Islet precursor cell (in vitro differentiated cells): ENCODE results near the gene BMP7.
"Not testable (repeated sequence)": the region's sequence is repeated elsewhere in the genome, so short reads cannot be mapped to it uniquely, and the experiment has no call there.

Experiments used
- DNase-seq: peaks from one replicate; pipeline ENCODE4 v3.0.0-alpha.2; 2018

Gene BMP7

DNA sequence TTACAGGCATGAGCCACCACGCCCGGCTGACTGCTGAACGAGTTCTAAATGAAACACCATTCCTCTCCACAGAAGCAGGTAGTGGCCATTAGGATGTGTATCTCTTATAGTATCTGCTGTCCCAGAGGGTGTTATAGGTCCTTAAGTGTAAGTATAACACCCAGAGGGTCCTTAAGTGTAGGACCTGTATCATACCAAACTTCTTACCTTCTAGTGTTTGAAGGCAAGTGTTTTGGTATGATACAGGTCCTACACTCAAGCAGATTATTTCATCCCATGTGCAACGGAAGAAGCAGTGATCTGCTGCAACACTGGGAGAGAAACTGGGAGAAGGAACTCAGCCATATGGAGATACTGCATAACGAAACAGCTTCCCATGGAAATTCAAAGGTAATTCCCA is 17.4 kb downstream of the BMP7 start:
- DNase-seq = no peak

DNA sequence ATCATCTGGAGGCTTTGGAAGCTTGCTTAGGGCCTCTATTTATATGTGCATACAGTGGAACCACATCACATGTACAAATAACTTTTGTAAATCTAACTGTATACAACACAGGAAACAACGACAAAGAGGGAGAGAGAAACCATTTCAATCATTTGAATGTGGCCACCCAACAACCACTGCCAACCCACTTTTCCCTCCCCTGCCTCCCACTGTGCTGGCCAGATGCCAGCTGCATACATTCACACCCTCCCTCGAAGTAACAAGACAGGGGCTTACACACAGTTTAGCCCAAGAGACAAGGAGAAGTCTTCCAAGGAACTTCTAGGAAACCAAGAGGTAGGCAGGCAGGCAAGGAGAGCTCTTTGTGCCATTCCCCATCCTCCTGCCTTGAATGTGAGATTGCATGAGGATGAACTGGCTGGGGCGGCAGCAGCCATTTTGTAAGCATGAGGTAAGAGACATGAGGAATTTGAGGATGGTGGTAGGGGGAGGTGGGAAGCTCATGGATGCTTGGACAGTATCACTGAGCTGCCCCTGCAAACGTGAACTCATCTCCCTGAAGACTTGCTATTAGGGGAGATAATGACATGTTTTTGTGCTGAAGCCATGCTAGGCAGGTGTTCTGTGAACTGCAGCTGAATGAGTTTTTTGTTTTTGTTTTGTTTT is 18.2 kb downstream of the BMP7 start:
- DNase-seq = no peak

DNA sequence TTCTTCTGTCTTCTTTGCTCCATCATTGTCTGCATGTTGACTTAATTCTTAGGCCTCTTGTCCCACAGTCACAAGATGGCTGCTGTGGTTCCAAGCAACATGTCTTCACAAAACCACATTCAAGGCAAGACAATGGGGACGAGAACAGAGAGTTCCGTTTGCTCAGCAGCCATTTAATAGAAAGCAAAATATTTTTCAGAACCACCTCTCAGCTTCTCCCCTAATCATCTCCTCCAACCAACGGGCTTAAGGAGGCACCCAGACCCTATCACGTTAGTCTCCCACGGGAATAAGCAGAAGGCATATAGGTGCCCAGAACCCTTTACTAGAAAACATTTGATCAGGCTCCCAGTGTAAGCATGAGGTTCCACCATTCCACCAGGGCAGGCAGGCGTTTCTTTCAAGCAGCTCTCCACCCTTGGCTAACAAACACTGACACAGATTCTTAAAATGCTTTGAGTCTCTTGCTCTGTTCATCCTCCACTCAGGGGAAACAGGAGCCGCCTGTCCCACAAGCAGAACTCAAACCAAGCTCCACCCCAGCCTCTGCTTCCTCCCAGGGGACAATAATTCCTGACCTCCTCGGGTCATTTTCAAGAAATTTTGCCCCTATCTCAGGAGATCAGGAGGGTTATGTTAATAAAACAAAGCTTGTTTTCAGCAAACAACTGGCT is 19.0 kb downstream of the BMP7 start:
- no peak for DNase-seq

DNA sequence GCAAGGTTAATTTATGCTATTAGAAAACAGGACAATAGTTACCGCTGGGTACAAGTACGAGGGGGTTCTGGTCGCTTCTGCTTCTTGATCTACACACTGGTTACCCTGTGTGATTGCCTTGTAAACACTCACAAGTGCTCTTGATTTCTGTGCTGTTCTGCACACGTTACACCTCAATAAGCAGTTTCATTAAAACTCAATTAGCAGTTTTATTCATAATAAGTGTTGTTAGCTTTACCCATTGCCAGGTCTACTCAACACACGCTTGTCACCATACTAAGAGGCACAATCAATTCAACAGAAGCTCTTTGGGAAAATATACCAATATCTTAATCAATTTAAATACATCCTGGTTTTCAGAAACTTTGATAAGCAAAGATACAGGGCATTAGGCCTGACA is 20.4 kb downstream of the BMP7 start:
- DNase-seq = no peak

DNA sequence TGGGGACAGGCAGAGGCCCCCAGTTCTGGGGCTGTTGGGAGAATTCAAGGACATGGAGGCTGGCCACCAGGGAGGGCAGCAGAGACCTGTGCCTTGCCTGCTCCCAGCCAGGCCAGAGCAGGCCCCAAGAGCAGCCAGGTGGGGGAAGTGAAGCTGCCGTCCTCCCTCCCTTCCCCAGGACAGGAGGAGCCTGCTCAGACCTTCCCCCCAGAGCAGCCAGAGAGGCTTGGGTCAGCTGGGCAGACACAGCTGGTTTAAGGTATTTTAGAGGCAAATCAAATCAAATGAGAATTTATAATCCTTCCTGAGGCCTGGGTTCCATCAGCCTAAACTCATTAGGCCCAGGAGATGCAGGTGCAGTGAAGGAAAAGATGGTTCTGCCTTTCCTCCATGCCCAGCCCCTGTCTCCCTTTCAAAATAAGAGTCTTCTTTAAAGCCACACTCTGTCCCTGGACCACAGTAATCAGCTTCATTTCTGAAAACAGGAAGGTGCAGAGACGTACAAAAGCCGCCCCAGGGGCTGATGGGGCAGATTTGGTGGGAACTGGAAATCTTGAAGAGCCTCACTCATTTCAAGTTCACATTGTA is 21.7 kb downstream of the BMP7 start:
- peak; percentile 68 for DNase-seq

DNA sequence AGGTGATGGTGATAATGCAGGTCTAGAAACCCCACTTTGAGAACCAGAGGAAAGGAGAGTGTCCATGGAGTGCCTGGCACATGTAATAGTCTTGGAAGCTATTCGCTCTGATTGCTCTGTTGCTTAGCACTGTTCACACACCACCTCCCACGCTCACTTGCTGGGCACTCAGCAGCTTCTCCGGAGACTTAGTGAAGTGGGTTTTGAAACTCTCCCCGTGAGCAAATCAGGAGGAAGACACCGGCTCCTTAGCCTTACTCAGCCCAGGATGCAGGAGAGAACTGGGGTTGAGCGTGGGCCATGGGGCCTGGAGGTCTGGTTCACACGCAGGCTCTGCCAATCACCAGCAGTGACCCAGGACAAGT is 22.2 kb downstream of the BMP7 start:
- DNase-seq = no peak

DNA sequence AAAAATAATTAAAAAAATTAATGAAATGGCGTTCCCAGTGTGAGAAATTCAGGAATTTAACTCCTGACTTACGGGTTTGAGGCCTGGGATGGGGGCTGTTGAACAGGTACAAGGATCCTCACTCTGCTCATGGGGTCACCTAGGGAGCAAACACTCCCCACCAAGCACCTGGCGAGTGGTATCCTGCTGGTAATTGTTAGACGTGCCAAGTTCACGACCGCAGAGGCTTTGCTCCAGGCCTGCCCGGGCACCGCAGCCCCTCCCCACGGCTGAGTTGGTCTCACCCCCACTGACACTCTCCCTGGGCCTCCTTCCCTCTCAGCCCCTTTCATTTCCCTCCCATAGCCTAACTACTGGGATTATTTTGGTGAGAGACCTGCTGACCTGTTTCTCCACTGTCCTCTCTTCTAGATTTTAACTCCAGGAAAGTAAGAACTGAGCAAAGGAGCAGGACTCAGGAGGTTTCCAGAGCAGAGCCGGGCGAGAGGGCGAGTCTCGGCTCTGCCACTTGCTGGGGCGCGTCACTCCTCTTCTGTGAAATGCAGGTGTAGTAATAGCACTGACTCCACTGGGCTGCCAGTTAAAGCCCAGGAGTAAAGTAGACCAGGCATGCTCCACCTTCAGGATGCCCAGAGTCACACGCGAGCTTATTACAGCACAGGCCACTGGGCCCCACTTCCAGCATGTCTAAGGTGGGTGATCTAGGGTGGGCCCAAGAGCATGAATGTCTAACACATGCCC is 22.8 kb downstream of the BMP7 start:
- DNase-seq = no peak

DNA sequence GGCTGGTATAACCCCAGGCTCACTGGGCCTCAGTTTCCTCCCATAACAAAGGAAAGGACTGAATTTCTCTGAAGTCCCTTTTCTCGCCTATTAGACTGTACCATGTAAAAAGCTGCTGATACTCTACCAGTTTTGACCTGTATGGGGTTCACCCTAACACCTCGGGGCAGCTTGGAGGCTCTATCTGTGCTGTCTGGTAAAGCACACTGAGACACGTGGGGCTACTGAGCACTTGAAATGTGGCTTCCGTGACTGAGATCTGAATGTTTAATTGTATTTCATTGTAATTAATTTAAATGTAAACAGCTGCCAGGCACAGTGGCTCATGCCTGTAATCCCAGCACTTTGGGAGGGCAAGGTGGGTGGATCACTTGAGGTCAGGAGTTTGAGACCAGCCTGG is 24.0 kb downstream of the BMP7 start:
- no peak for DNase-seq

DNA sequence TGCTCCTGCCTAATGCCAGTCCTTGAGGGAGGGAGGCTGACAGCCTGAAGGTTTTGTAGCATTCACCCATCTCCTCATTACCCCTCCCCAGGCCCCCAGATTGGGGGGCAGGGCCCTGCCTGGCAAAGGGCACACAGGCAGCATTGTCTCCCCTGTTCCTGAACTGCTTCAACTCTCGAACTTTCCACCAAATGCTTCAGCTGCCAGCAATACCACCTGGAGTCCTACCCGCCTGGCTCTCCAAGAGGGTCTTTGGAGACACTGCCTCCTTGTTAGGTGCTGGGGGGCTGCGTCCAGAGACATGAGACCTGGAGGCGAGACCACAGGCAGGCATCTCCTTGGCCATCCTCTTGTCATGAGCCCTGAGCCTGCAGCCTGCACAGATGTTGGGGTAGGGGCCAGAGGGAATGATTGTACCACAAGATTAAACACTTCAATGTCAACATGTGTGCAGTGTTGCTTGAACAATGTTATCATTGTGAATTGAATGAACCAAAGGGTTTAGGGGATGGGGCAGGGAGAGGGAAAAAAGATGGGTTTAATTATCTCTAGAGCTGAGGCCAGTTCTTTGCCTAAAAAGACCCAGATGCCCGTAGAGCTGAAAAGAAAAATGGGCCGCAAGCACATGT is 25.0 kb downstream of the BMP7 start:
- DNase-seq = no peak

DNA sequence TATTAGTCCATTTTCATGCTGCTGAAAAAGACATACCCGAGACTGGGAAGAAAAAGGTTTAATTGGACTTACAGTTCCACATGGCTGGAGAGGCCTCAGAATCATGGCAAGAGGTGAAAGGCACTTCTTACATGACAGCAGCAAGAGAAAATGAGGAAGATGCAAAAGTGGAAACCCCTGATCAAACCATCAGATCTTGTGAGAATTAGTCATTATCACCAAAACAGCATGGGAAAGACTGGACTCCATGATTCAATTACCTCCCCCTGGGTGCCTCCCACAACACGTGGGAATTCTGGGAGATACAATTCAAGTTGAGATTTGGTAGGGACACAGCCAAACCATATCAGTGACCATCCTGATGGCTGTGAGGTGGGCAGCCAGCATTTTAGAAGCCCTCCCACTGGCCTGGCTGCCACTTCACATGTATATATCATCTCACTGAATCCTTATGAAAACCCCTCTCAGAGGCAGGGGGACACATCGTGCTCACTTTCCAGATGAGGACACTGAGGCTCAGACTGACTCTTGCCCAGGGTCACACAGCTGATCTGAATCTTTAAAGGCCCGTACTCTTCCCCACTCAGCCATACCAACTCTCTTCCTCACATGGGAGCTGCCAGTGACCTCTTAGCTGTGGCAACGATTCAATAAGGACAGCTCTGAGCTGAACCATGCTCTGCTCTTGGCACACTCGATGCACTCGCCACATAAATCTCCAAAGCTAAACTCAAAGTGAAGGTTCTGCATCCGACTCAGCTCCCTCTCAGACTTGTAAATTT is 25.7 kb downstream of the BMP7 start:
- no peak for DNase-seq

DNA sequence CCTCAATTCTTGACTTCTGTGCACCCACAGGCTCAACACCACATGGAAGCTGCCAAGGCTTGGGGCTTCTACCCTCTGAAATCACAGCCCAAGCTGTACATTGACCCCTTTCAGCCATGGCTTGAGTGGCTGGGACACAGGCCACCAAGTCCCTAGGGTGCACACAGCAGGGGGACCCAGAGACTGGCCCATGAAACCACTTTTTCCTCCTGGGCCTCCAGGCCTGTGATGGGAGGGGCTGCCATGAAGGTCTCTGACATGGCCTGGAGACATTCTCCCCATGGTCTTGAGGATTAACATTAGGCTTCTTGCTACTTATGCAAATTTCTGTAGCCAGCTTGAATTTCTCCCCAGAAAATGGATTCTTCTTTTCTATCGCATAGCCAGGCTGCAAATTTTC is 26.7 kb downstream of the BMP7 start:
- DNase-seq = not testable (repeated sequence)

DNA sequence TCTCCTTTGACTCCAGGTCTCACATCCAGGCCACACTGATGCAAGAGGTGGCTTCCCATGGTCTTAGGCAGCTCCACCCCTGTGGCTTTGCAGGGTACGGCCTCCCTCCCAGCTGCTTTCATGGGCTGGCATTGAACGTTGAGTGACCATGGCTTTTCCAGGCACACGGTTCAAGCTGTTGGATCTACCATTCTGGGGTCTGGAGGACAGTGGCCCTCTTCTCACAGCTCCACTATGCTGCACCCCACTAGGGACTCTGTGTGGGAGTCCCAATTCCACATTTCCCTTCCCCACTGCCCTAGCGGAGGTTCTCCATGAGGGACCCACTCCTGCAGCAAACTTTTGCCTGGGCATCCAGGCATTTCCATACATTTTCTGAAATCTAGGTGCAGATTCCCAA is 27.1 kb downstream of the BMP7 start:
- not testable (repeated sequence) for DNase-seq

DNA sequence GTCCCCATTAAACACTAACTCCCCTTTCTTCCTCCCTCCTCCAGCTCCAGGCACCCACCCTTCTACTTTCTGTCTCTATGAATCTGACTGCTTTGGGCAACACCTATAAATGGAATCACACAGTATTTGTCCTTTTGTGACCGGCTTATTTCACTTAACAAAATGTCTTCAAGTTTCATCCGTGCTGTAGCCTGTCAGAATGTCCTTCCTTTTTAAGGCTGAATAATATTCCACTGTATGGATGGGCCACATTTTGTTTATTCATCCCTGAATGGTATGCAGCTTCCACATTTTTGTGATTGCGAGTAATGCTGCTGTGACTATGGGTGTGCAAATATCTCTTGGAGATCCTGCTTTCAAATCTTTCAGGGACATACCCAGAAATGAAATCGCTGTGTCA is 28.4 kb downstream of the BMP7 start:
- no peak for DNase-seq

DNA sequence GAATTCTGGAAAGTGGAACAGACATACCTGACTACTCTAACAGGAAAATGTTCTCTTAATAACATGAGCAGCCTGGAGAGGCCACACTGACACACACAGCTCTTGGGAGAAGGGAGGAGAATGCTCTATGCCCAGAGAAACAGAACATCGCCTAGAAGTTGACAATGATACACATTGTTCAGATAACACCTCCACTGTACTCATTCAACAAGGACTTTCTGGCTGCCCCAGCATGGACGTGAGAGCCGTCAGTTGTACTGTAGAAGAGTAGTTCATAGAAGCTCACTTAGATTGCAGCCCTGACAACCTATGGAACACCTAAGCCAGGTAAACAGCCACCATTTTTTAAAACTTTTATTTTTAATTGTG is 28.9 kb downstream of the BMP7 start:
- no peak for DNase-seq

DNA sequence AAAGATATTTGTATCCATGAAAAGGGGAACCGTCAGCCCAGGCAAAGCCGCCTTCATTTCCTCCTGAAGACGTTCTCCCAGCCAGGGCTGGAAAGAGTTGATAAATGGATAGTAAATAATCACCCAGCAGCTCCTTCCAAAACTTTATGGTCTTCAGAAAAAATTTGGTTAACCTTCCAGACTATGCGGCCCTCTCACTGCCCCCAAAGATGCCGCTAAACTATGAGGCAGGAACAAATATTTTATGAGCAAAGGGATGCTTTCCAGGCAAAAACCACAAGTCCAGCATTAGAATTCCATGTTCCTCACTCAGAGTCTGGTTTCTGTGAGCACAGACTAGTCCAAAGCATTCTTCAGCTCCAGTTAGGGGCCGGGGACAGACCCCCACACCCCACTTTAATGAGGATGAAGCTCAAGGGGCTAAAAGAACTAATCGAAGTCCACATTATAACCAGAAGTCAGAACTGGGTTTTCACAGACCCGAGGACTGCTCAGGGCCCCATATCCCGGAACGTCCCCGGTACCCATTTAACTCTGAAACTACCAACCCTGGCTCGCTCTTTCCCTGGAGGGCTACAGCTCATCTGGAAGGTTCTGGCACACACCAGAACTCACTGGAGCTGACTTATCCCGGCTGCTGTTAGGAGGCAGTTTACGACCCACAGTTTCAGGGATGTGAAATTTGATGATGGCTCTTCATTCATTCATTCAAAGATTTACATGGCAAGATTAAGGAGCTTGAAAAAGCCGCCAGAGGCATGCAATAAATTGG is 29.4 kb downstream of the BMP7 start:
- DNase-seq = no peak

DNA sequence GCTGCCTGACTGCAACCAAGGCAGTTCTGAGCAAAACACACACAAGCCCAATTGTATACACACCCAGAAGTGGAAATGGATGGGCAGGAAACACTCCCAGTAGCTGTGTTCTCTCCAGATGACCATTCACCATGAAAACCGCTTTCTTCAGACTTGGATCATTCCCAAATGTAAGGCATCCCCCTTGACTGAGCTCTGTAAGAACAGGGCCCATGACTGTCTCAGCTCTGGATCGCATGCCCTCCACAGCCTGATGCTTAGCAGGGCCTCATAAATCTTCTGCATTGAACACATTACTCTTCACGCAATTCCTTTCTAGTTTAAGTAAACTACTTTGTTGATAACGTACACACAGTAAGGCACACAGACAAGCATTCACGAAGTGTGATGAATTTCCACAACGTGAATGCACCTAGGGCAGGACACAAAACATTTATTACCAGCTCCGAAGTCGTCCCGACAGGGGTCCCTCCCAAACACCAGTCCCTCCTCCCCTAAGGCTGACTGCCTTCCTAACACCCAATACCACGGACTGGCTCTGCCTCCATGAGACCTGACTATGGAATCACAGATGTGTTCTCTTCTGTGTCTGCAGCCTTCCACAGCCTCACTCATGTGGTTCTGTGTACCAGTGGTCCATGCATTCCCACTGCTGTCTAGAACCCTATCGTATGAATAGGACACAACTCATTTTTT is 31.7 kb downstream of the BMP7 start:
- no peak for DNase-seq

DNA sequence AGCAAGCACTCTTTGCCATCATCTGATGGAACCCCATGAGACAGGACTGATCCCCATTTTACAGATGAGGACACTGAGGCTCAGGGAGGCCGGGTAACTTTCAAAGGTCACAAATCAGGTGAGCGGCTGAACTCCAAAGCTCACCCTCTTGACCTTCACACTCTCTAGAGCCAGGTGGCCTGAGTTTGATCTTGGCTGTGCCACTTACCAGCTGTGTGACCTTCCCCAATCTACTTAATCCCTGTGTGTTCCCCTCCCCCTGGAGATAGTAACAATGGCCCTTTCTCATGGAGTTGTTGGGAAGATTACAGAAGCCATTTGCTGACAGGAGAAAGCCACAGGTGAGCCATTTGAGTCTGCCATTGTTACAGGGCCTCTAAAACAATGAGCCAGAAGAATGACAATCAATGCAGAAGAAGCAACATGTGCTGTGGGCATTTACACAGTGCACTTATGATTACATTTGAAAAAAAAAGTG is 34.5 kb downstream of the BMP7 start:
- no peak for DNase-seq

DNA sequence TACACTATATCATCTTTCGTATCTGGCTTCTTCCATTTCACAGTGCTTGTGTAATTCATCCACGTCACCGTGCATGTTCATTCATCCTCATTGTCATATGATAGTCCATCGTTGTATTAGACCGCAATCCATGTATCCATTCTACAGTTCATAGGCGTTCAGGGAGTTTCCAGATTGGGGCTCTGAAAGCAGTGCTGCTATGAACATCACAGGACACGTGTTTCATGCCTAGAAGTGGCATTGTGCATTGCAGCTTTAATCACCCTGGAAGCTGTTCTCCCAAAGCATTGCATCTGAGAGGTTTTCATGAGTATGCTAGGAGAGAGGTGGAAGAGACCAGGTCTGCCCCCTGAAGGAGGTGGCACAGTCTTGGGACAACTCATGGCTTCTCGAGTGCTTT is 35.3 kb downstream of the BMP7 start:
- no peak for DNase-seq

DNA sequence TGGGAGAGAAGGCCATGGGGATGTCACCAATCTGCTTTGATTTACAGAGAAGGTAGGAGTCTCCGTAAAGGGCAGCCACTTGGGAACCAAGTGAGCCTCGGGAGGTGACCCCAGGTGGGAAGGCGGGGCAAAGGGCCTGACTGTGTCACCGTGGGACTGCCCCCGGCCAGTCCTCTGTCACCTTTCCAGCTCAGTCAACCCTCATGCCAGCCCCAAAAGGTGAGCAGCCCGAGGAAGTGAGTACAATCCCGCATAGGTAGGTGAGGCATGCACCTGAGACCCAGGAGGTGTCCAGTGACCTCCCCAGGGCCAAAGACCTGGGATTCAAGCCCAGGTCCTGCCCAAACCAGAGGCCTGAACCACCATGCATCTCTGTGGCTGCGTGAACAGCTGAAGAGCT is 36.2 kb downstream of the BMP7 start:
- DNase-seq = no peak

DNA sequence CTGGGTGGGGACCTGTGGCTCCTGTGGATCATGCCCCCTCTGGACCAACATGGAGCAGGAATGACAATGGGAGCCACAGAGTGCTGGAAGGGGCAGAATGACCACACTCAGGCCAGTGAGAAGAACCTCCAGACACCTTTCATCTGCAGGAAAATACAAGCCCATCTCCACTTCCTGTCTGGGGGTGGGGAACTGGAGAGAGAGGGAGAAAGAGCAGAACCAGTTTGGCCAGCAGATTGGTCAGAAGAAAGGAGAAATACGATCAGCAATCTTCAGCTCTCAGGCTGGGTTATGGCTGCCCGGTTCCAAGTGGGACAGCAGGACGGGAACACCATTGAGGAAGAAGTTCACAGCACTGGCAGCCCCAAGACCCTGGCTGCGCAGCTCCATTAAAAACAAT is 37.0 kb downstream of the BMP7 start:
- DNase-seq = peak; percentile 67

DNA sequence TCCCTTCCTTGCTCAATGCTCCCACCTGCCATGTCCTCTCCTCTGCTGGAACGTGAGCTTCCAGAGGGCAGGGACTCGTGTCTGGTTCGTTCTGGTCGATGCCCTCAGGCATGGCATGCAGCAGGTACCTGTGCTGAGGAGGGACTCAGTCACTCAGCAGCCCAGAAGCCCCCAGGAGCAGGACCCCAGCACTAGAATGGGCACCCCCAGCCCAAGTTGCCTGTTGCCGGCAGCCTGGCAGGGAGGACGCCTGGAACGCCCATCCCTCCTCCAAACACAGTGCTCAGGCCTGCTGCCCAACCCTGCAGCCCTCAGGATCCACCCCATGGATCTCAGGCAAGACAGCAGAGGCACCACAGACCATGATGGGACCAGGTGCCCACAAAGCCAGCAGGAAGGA is 40.6 kb downstream of the BMP7 start:
- no peak for DNase-seq
